Activated naive CD4-positive, alpha-beta T cell treated with anti-CD3 and anti-CD28 coated beads, Interleukin-2, amount 50 U/mL, for 72 hours (primary cell): ENCODE data around the gene PCDHGC3. TPM values are rescaled to one million over a fixed set of nuclear protein-coding genes. Genes with fewer than 3 reads are reported as not detected.

ENCODE experiments used
- ATAC-seq, 2 donors: fragments of 150-1000 bp; cut with Tn5 transposase; 2 replicates each; pipeline ENCODE4 v1.10.0; 2021; ENCODE audit warnings: mild to moderate bottlenecking in 2 of 2, moderate library complexity in 2 of 2
- DNase-seq, 2 donors: peaks; one replicate each; pipeline ENCODE4 v3.0.0; 2021 to 2022; ENCODE audit warnings: low spot score in 2 of 2
- H3K27ac Mint-ChIP-seq, 2 donors: one replicate each; pipeline ENCODE4 v1.8.0; 2022; ENCODE audit warnings: mild to moderate bottlenecking in 2 of 2, mixed read lengths in 2 of 2
- H3K36me3 Mint-ChIP-seq, 2 donors: one replicate each; pipeline ENCODE4 v1.8.0; 2022; ENCODE audit warnings: mixed read lengths in 2 of 2
- H3K9me3 Mint-ChIP-seq, 2 donors: one replicate each; pipeline ENCODE4 v1.8.0; 2022; ENCODE audit warnings: mixed read lengths in 2 of 2
- total RNA-seq, 2 donors: library from RNA; stranded (reverse); gene quantifications; one replicate each; pipeline ENCODE4 v1.2.3, GENCODE V29; 2022

Gene PCDHGC3
- total RNA-seq, 2 donors from 2014 or later: 0.19 TPM; not detected in 1

DNA sequence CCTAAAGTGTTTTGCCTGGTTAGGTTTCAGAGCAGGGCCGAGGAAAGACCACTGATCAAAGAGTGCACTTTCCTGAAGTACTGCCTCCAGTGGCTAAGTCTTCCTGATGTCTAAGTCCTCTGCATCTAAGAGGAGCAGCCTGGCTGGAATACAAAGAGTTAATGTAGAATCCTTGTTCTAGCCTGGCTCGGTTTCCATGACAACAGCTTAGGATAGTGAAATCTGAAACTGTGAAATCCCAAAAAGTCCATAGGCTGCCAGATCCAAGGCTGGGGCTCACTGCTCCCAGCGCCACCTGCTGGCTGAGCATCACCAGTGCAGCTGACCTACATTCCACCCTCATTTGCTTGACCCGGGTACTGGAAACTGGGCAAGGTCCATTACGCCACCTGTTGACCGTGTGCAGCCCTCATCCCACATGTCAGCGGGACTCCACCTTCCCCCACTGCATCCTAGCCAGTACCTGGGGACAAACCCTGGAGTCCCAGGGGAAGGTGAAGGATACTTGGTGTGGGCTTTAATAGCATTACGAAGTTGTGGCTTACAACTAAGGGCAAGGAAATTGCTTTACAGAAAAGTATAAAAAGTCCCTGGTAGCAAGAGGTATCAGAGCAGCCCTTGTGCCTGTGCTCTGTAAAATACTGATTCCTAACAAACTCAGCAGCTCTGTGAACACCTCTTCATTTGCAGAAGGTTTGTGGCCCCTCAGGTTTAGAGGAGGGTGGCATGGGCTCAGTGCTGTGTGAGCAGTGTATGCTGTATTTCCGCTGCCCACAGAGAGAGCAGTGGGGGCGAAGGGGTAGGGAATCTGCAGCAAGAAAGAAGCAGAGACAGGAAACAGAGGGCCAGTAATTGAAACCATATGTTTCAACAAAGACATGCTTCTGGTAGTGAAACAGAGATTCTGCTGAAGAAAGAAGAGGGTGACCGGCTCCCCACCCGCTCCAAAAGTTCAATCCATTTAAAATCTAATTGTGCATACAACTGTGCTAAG lies 49.1 kb downstream of the PCDHGC3 start:
- ATAC-seq: peak; percentile 57 to 61
- Mint-ChIP-seq H3K27ac (peak overlapping the region in 1 of 2 donors; percentile 12), H3K36me3 (peaks cover 23 to 30% of the 10 kb centered on the region in 2 donors), H3K9me3 (no peaks in the 10 kb centered on the region)
- peak in 1 of 2 donors; percentile 46 for DNase-seq

DNA sequence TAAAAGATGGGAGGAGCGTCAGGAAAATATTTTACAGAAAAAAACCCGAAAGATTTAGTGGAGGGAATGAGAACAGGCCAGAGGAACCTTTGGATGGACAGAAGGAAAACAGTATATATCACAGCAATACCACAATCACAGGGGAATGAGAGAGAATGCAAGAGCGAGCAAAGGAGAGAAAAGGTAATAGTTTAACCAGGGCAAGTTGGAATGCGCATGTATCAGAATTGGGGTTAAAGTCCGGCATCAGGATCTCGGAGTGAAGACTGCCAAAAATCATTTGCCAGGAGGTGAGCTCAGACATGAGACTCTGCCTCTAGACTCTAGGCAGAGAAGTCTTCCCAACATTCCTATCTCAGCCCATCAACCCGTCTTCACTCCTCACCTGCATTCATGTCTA lies 49.9 kb downstream of the PCDHGC3 start:
- DNase-seq: no peak
- no peaks in the 10 kb centered on the region for H3K9me3 Mint-ChIP-seq
- peak overlapping the region; percentile 12 to 83 for H3K27ac Mint-ChIP-seq
- H3K36me3 Mint-ChIP-seq: peaks cover 22 to 23% of the 10 kb centered on the region in 2 donors
- ATAC-seq: no peak

DNA sequence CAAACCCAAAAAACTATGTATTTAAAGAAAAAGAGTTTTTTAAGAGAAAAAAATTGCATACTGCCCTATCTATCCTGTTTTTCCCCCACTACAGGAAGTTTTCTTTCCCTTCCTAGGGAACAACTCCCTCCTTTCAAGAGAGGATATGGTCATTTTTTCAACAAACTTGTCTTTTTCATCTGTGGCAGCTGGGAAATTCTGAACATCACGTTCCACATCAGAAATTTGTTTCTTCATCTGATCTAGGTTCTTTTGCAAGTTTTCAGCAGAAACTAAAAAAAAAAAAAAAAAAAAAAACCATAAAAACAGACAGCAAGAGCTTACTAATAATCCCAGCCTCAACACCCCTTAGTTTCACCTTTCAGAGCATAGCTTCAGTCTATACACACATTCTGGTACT lies 51.7 kb downstream of the PCDHGC3 start:
- ATAC-seq: no peak
- no peak for DNase-seq
- H3K27ac Mint-ChIP-seq: peak overlapping the region in 1 of 2 donors; percentile 61
- H3K9me3 Mint-ChIP-seq: no peaks in the 10 kb centered on the region
- peaks cover 13 to 15% of the 10 kb centered on the region in 2 donors for H3K36me3 Mint-ChIP-seq

Other genes starting within 250 kb of the PCDHGC3 start
- not detected for gene PCDHB15, start 230.6 kb upstream of the PCDHGC3 start, total RNA-seq
- gene SLC25A2, start 171.9 kb upstream of the PCDHGC3 start, total RNA-seq: under 1 TPM in 1 of 2 donors, not detected in 1; 0.23 TPM
- 10 to 100 TPM; 44.7 to 46.7 TPM for gene TAF7, start 155.2 kb upstream of the PCDHGC3 start, total RNA-seq
- under 1 TPM in 1 of 2 donors, not detected in 1; 0.11 TPM for gene PCDHGA1, start 145.5 kb upstream of the PCDHGC3 start, total RNA-seq
- not detected for gene PCDHGA2, start 137.2 kb upstream of the PCDHGC3 start, total RNA-seq
- not detected for gene PCDHGA3, start 132.1 kb upstream of the PCDHGC3 start, total RNA-seq
- not detected for gene PCDHGB1, start 125.9 kb upstream of the PCDHGC3 start, total RNA-seq
- not detected for gene PCDHGA4, start 120.9 kb upstream of the PCDHGC3 start, total RNA-seq
- under 1 TPM; 0.12 to 0.20 TPM for gene PCDHGB2, start 116.0 kb upstream of the PCDHGC3 start, total RNA-seq
- under 1 TPM in 1 of 2 donors, not detected in 1; 0.09 TPM for gene PCDHGA5, start 111.8 kb upstream of the PCDHGC3 start, total RNA-seq
- under 1 TPM; 0.09 to 0.14 TPM for gene PCDHGB3, start 105.7 kb upstream of the PCDHGC3 start, total RNA-seq
- under 1 TPM; 0.08 to 0.09 TPM for gene PCDHGA6, start 102.1 kb upstream of the PCDHGC3 start, total RNA-seq
- not detected for gene PCDHGA7, start 93.2 kb upstream of the PCDHGC3 start, total RNA-seq
- gene PCDHGB4, start 88.3 kb upstream of the PCDHGC3 start, total RNA-seq: not detected
- gene PCDHGA8, start 83.3 kb upstream of the PCDHGC3 start, total RNA-seq: not detected
- gene PCDHGB5, start 78.0 kb upstream of the PCDHGC3 start, total RNA-seq: under 1 TPM in 1 of 2 donors, not detected in 1; 0.12 TPM
- gene PCDHGA9, start 73.2 kb upstream of the PCDHGC3 start, total RNA-seq: under 1 TPM in 1 of 2 donors, not detected in 1; 0.23 TPM
- under 1 TPM in 1 of 2 donors, not detected in 1; 0.08 TPM for gene PCDHGB6, start 67.9 kb upstream of the PCDHGC3 start, total RNA-seq
- gene PCDHGA10, start 63.0 kb upstream of the PCDHGC3 start, total RNA-seq: not detected
- gene PCDHGB7, start 58.3 kb upstream of the PCDHGC3 start, total RNA-seq: under 1 TPM in 1 of 2 donors, not detected in 1; 0.08 TPM
- gene PCDHGA11, start 54.9 kb upstream of the PCDHGC3 start, total RNA-seq: under 1 TPM; 0.09 to 0.14 TPM
- under 1 TPM; 0.10 to 0.16 TPM for gene PCDHGA12, start 45.5 kb upstream of the PCDHGC3 start, total RNA-seq
- gene PCDHGC4, start 9.1 kb downstream of the PCDHGC3 start, total RNA-seq: not detected
- not detected for gene PCDHGC5, start 13.1 kb downstream of the PCDHGC3 start, total RNA-seq
- gene DIAPH1, start 143.0 kb downstream of the PCDHGC3 start, total RNA-seq: 100 to 1,000 TPM; 184 to 216 TPM
- 100 to 1,000 TPM in 1 of 2 donors, 10 to 100 TPM in 1; 70.7 to 110 TPM for gene HDAC3, start 160.9 kb downstream of the PCDHGC3 start, total RNA-seq
- 10 to 100 TPM; 22.2 to 34.2 TPM for gene RELL2, start 161.0 kb downstream of the PCDHGC3 start, total RNA-seq
- gene FCHSD1, start 175.5 kb downstream of the PCDHGC3 start, total RNA-seq: 10 to 100 TPM; 44.9 to 62.9 TPM
- gene ARAP3, start 206.3 kb downstream of the PCDHGC3 start, total RNA-seq: 1 to 10 TPM; 2.7 to 8.3 TPM